HG03439 (cell line): ENCODE results near the gene RNF4.
"Not testable (repeated sequence)": the region's sequence is repeated elsewhere in the genome, so short reads cannot be mapped to it uniquely, and the experiment has no call there.

ENCODE experiments used
- ATAC-seq: cut with Tn5 transposase; IDR thresholded peaks from one replicate; pipeline ENCODE4 v1.9.1; 2021; ENCODE audit warnings: mild to moderate bottlenecking, moderate library complexity; ENCODE audit not compliant: unreplicated experiment

Gene RNF4

GRCh38 chr4:2468456-2469191, at the start of gene RNF4:
Gene RNF4, plus strand, starts transcription at chr4:2469106. Its CDS starts 21,388 bp downstream, at chr4:2490494.
- ATAC-seq, result peak; percentile 73

GRCh38 chr4:2419814-2420213, 49.1 kb upstream of the RNF4 start:
- no peak for ATAC-seq

GRCh38 chr4:2421928-2422327, 47.0 kb upstream of the RNF4 start:
- no peak for ATAC-seq

GRCh38 chr4:2423066-2423465, 45.8 kb upstream of the RNF4 start:
- no peak for ATAC-seq

GRCh38 chr4:2423695-2424094, 45.2 kb upstream of the RNF4 start:
- no peak for ATAC-seq

- no peak for ATAC-seq
Observed at GRCh38 chr4:2424581-2424980, 44.3 kb upstream of the RNF4 start.

GRCh38 chr4:2425386-2426068, 43.4 kb upstream of the RNF4 start:
- no peak for ATAC-seq

GRCh38 chr4:2426069-2426397, 42.9 kb upstream of the RNF4 start:
- no peak for ATAC-seq

- ATAC-seq, result no peak
Observed at GRCh38 chr4:2426711-2427275, 42.1 kb upstream of the RNF4 start.

- no peak for ATAC-seq
Observed at GRCh38 chr4:2427383-2428334, 41.2 kb upstream of the RNF4 start.

GRCh38 chr4:2428496-2429213, 40.3 kb upstream of the RNF4 start:
- ATAC-seq, result no peak

- ATAC-seq, result not testable (repeated sequence)
Observed at GRCh38 chr4:2429945-2430757, 38.8 kb upstream of the RNF4 start.

GRCh38 chr4:2432004-2432403, 36.9 kb upstream of the RNF4 start:
- no peak for ATAC-seq

- ATAC-seq, result no peak
Observed at GRCh38 chr4:2432991-2433530, 35.8 kb upstream of the RNF4 start.

GRCh38 chr4:2433609-2434350, 35.1 kb upstream of the RNF4 start:
- no peak for ATAC-seq

GRCh38 chr4:2434420-2434819, 34.5 kb upstream of the RNF4 start:
- no peak for ATAC-seq

GRCh38 chr4:2436301-2436700, 32.6 kb upstream of the RNF4 start:
- no peak for ATAC-seq

GRCh38 chr4:2436761-2437474, 32.0 kb upstream of the RNF4 start:
- no peak for ATAC-seq
